ENCODE results near the gene KRT33A. TPM values are rescaled to one million over a fixed set of nuclear protein-coding genes. Genes with fewer than 3 reads are reported as not detected.

KRT33A gene
- total RNA-seq, 2 experiments from 2014 or later = not detected

DNA sequence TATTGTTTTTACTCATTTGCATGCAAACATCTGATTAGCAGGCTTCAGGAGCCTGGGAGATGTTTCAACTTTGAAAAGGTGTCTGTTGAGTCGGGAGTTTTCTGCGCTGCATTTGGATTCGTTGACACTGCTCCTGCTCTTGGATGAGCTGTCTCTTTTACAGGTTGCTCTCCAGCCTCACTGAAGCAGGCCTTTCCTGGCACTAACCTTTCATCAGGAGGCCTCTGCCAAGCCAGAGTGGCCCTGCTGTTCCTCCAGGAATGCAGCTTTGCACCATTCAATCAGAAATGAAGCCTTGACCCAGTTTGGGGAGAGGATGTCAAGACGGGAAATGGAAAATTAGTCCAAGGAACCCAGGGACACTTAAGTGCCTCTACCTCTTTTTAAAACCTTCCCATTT, 47.6 kb downstream of the KRT33A start:
- no peaks in the 10 kb centered on the region for H3K36me3 Mint-ChIP-seq (ENCODE audit: low read depth)
- Histone ChIP-seq H3K27ac (ENCODE audit: low read depth in 1 of 2, low read length in 2 of 2) (no peak overlapping the region), H3K9me3 (ENCODE audit: control insufficient read depth in 1 of 2, insufficient read depth in 1 of 2, low read length in 2 of 2) (peaks cover 0 to 3% of the 10 kb centered on the region in 2 experiments), H3K36me3 (ENCODE audit: insufficient read depth, low read length) (no peaks in the 10 kb centered on the region), H3K27me3 (ENCODE audit: control insufficient read depth in 1 of 2, insufficient read depth in 2 of 2, low read length in 2 of 2) (no peaks in the 10 kb centered on the region), H3K4me3 (ENCODE audit: low read length) (no peak overlapping the region), H3K4me1 (ENCODE audit: insufficient read depth, low read length) (peaks cover 16% of the 10 kb centered on the region)
- H3K9me3 Mint-ChIP-seq = peaks cover 3% of the 10 kb centered on the region
- intact Hi-C loops (cut with DNase I, micrococcal nuclease) = no loop called here
- ChIA-PET POLR2A (no interaction called here), CTCF (no interaction called here)
- no peak overlapping the region for H3K4me3 Mint-ChIP-seq
- H3K27me3 Mint-ChIP-seq = no peaks in the 10 kb centered on the region
- DNase-seq (no peak), ATAC-seq (ENCODE audit: poor library complexity) (no peak)
- TF ChIP-seq, protein P1, sequence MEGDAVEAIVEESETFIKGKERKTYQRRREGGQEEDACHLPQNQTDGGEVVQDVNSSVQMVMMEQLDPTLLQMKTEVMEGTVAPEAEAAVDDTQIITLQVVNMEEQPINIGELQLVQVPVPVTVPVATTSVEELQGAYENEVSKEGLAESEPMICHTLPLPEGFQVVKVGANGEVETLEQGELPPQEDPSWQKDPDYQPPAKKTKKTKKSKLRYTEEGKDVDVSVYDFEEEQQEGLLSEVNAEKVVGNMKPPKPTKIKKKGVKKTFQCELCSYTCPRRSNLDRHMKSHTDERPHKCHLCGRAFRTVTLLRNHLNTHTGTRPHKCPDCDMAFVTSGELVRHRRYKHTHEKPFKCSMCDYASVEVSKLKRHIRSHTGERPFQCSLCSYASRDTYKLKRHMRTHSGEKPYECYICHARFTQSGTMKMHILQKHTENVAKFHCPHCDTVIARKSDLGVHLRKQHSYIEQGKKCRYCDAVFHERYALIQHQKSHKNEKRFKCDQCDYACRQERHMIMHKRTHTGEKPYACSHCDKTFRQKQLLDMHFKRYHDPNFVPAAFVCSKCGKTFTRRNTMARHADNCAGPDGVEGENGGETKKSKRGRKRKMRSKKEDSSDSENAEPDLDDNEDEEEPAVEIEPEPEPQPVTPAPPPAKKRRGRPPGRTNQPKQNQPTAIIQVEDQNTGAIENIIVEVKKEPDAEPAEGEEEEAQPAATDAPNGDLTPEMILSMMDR (IDR thresholded peaks at IDR 0.05) = no peak
- no peak overlapping the region for H3K27ac Mint-ChIP-seq
- peaks cover 41% of the 10 kb centered on the region for H3K4me1 Mint-ChIP-seq (ENCODE audit: low read depth)

DNA sequence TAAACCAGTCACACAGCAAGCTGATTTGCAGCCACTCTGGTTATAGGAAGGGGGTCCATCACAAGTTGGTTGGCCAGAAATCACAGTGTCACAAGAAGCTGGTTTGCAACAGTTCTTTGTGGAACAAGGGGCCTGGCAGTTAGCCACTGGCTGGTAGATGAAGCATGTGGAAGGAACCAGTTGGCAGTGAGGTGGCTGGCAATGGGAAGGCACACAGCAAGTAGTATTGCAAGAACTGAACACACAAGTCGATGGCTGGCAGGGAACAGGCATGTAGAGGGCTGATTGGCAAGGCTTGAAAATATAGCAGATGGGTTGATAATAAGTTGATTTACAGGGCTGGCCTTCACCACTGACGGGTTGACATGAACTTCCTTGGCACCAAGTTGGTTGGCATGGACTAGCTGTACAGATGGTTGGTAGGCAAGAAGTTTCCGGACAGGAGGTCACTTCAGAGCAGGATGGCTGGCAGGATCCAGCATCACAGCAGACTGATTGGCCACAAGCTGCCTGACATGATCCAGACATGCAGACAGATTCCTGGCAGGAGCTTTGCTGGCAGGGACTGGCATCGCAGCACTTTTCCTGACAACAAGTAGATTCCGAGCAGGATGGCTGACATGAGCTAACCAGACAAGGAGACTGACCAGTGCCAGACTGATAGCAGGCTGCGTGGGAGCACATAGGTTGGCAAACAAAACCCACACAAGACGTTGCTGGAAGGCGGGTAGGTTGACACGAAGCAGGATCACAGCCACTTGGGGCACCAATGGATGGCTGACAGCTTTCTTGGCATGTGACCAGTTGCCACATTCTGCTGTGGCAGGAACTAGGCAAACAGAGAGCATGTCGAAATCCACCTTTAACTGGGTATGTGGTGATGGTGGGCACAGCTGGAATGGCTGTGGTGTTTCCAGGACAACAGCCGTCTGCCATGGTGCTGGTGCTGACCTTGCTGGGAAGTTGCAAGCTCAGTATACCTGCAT, 48.4 kb downstream of the KRT33A start, which contains the start of gene KRTAP29-1:
KRTAP29-1 (minus strand) TSS at position 936 of the 986 bp plus-strand sequence; CDS start at position 936, 0 bp downstream.
- intact Hi-C loops (cut with DNase I, micrococcal nuclease) = no loop called here
- no peak within 1 kb of the TSS for H3K4me3 Mint-ChIP-seq

DNA sequence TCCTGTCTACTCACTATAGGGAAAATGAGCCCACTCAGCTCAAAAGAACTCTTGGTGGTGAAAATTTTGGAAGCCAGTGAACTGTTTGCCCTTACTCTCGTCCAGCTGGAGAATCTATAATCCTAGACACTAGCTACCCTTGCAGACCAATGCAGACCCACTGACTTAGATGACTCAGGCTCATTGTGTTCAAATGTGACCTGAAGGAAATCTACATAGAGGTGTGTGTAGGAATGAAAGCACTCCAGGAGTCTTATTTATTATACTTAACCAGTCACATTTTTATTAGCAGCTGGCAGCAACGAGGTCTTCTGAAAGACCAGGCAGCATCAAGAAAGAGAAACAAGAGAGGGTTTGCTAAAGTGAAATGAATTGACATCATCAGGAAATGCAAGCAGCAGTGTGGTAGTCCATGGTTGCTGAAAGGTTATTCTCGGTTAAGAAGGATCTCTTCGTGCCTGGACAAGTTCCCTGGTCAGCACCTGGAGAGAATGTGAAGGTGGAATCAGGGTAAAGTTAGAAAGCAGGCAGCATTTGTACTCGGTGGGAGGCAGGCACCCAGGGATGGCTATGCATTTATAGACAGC, 49.3 kb downstream of the KRT33A start:
- H3K4me1 Mint-ChIP-seq (ENCODE audit: low read depth) = peaks cover 24% of the 10 kb centered on the region
- H3K9me3 Mint-ChIP-seq = peaks cover 3% of the 10 kb centered on the region
- Histone ChIP-seq H3K4me1 (ENCODE audit: insufficient read depth, low read length) (no peaks in the 10 kb centered on the region), H3K4me3 (ENCODE audit: low read length) (no peak overlapping the region), H3K27me3 (ENCODE audit: control insufficient read depth in 1 of 2, insufficient read depth in 2 of 2, low read length in 2 of 2) (no peaks in the 10 kb centered on the region), H3K27ac (ENCODE audit: low read depth in 1 of 2, low read length in 2 of 2) (no peak overlapping the region), H3K36me3 (ENCODE audit: insufficient read depth, low read length) (no peaks in the 10 kb centered on the region), H3K9me3 (ENCODE audit: control insufficient read depth in 1 of 2, insufficient read depth in 1 of 2, low read length in 2 of 2) (peaks cover 0 to 3% of the 10 kb centered on the region in 2 experiments)
- no peaks in the 10 kb centered on the region for H3K36me3 Mint-ChIP-seq (ENCODE audit: low read depth)
- no peak for DNase-seq
- no peak overlapping the region for H3K27ac Mint-ChIP-seq
- no peaks in the 10 kb centered on the region for H3K27me3 Mint-ChIP-seq
- TF ChIP-seq, protein P1 (IDR thresholded peaks at IDR 0.05) = no peak
- H3K4me3 Mint-ChIP-seq = no peak overlapping the region
- ATAC-seq (ENCODE audit: poor library complexity) = no peak
- CTCF ChIA-PET = interaction anchor here (0.8 to 0.9 kb wide), 2 partner anchors 21 to 42 kb away, joined by 3 to 4 read pairs; no protein-coding TSS in a partner anchor
- POLR2A ChIA-PET = no interaction called here
- intact Hi-C loops (cut with DNase I, micrococcal nuclease) = no loop called here

More for the DNA sequence above, 48.4 kb downstream of the KRT33A start, which contains the start of gene KRTAP29-1:
- POLR2A ChIA-PET = no interaction called here
- Mint-ChIP-seq H3K4me1 (ENCODE audit: low read depth) (peaks cover 33% of the 10 kb centered on the region), H3K9me3 (peaks cover 3% of the 10 kb centered on the region), H3K36me3 (ENCODE audit: low read depth) (no peaks in the 10 kb centered on the region), H3K27ac (no peak within 1 kb of the TSS), H3K27me3 (no peaks in the 10 kb centered on the region)
- CTCF ChIA-PET = interaction anchor here (0.9 kb wide), 1 partner anchor 20 kb away, joined by 3 read pairs; no protein-coding TSS in a partner anchor
- H3K27ac ChIP-seq (ENCODE audit: low read depth in 1 of 2, low read length in 2 of 2) = no peak within 1 kb of the TSS
- TF ChIP-seq, protein P1 (IDR thresholded peaks at IDR 0.05) = no peak
- ATAC-seq (ENCODE audit: poor library complexity) = no peak
- H3K27me3 ChIP-seq (ENCODE audit: control insufficient read depth in 1 of 2, insufficient read depth in 2 of 2, low read length in 2 of 2) = no peaks in the 10 kb centered on the region
- peaks cover 8% of the 10 kb centered on the region for H3K4me1 ChIP-seq (ENCODE audit: insufficient read depth, low read length)
- H3K4me3 ChIP-seq (ENCODE audit: low read length) = no peak within 1 kb of the TSS
- H3K9me3 ChIP-seq (ENCODE audit: control insufficient read depth in 1 of 2, insufficient read depth in 1 of 2, low read length in 2 of 2) = peaks cover 0 to 3% of the 10 kb centered on the region in 2 experiments
- no peak for DNase-seq
- H3K36me3 ChIP-seq (ENCODE audit: insufficient read depth, low read length) = no peaks in the 10 kb centered on the region

Measured in CD4-positive, alpha-beta T cell (primary cell).